Measurements from ENCODE around the gene GPR179. TPM values are rescaled to one million over a fixed set of nuclear protein-coding genes. Genes with fewer than 3 reads are reported as not detected.

The GPR179 gene
- total RNA-seq, 4 donors from 2014 or later, result 0.21 to 0.78 (median 0.44) TPM; not detected in 1

DNA sequence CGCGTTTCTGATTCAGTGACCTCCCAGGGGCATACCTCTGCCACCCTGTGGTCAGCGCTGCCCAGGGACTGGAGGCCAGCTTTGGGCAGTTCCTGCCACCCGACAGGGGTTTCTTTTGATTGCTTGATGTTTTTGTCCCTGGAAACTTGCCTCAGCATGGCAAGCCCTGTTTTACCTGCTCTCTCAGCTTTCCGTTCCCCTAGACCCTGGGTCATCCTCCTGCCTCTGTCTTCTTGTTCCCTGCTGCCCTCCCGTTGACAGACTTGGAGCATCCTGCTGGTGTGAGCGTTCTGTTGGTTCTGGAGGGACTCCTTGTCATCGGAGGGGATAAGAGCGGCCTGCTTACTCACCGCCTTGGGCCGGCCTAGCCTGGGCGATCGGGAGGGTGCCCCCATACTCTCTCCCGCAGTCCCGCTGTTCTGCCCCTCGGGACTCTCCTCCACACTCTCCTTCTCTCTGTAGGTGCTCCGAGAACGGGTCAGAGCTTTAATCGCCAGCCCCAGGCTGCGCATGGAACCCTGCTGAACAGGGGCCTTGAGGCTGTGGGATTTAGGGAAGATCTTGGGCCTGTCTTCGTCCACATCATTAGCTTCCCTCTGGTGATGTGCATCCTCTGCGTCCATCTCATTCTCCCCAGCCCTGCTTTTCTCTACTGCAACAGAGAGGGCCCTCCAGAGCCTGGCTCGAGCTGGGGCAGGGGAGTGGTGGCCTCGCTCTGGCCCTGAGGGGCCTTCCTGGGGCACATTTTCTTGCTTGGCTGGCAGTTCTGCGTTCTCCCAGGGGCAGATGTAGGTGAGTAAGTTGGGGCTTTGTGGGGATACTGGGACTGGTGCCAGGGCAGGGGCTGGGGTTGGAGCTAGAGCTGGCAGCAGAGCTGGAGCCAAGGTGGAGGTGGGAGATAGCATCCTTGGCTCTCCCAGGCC lies 13.7 kb downstream of the GPR179 start:
- no peak for DNase-seq (ENCODE audit: low spot score in 2 of 2)
- Histone ChIP-seq H3K27ac (no peak overlapping the region), H3K4me1 (peaks cover 0 to 36% (median 17%) of the 10 kb centered on the region in 4 donors), H3K36me3 (peaks cover 0 to 5% (median 0%) of the 10 kb centered on the region in 3 donors), H3K27me3 (peaks cover 0 to 7% of the 10 kb centered on the region in 2 donors), H3K4me3 (no peak overlapping the region), H3K9me3 (no peaks in the 10 kb centered on the region)
- TF ChIP-seq EP300 (IDR thresholded peaks at IDR 0.05) (no peak), POLR2A (IDR thresholded peaks at IDR 0.05) (no peak)
- TF ChIP-seq, protein P1, sequence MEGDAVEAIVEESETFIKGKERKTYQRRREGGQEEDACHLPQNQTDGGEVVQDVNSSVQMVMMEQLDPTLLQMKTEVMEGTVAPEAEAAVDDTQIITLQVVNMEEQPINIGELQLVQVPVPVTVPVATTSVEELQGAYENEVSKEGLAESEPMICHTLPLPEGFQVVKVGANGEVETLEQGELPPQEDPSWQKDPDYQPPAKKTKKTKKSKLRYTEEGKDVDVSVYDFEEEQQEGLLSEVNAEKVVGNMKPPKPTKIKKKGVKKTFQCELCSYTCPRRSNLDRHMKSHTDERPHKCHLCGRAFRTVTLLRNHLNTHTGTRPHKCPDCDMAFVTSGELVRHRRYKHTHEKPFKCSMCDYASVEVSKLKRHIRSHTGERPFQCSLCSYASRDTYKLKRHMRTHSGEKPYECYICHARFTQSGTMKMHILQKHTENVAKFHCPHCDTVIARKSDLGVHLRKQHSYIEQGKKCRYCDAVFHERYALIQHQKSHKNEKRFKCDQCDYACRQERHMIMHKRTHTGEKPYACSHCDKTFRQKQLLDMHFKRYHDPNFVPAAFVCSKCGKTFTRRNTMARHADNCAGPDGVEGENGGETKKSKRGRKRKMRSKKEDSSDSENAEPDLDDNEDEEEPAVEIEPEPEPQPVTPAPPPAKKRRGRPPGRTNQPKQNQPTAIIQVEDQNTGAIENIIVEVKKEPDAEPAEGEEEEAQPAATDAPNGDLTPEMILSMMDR (IDR thresholded peaks at IDR 0.05), result no peak
- 83 to 86% methylated on average over 22 to 25 of the region's 25 CpGs for WGBS, 2 donors

DNA sequence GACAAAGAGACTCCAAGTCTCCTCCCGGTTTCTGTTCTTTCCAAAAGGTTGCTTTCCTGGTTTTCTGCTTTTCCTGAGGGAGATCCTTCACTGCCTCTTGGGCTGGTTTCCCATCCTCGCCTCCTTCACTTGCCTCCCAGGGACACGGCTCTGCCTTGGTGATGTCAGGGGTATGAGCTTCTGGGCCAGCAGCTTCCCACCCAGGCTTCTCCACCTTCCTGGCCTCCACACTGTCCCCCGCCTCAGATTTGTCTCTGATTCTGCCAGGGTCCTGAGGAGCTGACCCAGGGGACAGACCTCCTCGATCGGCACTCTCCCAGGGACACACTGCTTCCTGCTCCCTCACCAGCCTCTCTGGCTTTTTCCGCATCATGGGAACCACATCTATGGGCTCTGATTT lies 14.5 kb downstream of the GPR179 start:
- H3K27ac ChIP-seq, result no peak overlapping the region
- H3K9me3 ChIP-seq, result no peaks in the 10 kb centered on the region
- peaks cover 0 to 44% (median 18%) of the 10 kb centered on the region in 4 donors for H3K4me1 ChIP-seq
- 73 to 80% methylated on average over 7 of the region's 7 CpGs for WGBS, 2 donors
- peaks cover 0 to 7% of the 10 kb centered on the region in 2 donors for H3K27me3 ChIP-seq
- no peak overlapping the region for H3K4me3 ChIP-seq
- TF ChIP-seq EP300 (IDR thresholded peaks at IDR 0.05), result no peak
- TF ChIP-seq, protein P1 (IDR thresholded peaks at IDR 0.05), result no peak
- no peak for TF ChIP-seq POLR2A (IDR thresholded peaks at IDR 0.05)
- H3K36me3 ChIP-seq, result peaks cover 0 to 5% (median 0%) of the 10 kb centered on the region in 3 donors
- no peak for DNase-seq (ENCODE audit: low spot score in 2 of 2)

DNA sequence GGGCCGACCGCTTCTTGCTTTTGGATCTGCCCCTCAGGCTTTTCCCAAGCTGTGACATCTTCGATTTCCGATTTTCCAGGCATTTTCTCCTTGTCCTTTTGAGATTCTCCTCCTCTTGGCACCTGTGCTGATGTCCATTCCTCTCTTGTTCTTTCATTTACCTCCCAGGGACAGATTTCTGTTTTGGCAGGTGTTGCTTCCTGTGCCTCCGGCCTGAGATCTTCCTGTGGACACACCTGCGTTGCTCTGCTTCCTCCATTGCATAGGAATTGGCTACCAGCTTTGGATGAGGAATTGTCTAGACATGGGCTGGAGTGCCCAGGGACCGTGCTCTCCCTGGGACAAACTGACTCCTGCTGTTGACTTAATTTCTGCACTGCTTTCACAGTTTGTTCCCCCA lies 15.1 kb downstream of the GPR179 start:
- Histone ChIP-seq H3K9me3 (no peaks in the 10 kb centered on the region), H3K4me1 (peaks cover 0 to 50% (median 22%) of the 10 kb centered on the region in 4 donors), H3K27me3 (peaks cover 0 to 7% of the 10 kb centered on the region in 2 donors), H3K36me3 (peaks cover 0 to 8% (median 0%) of the 10 kb centered on the region in 3 donors), H3K4me3 (no peak overlapping the region), H3K27ac (peak overlapping the region in 2 of 4 donors; percentile 78 to 90)
- TF ChIP-seq, protein P1 (IDR thresholded peaks at IDR 0.05), result no peak
- TF ChIP-seq POLR2A (IDR thresholded peaks at IDR 0.05) (no peak), EP300 (IDR thresholded peaks at IDR 0.05) (no peak)
- WGBS, 2 donors, result 71 to 74% methylated on average over 7 of the region's 7 CpGs
- DNase-seq (ENCODE audit: low spot score in 2 of 2), result no peak

DNA sequence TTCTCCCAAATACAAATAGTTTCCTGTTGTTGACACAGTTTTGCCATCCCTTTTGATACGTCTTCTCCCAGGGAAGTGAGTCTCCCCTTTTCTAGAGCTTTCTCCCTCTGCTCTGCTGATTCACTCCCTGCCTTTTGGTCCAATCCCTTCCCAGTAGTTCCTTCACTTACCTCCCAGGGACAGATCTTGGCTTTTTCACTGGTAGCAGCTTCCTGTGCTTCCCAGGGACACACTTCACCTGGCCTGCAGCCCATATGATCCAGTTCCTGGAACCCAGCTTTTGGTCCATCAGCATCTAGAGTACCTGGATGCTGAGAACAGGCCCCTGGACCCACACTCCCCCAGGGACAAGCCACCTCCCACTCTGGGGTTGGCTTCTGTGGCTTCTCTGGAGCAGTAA lies 15.8 kb downstream of the GPR179 start:
- no peaks in the 10 kb centered on the region for H3K9me3 ChIP-seq
- 36 to 47% methylated on average over 1 of the region's 1 CpG for WGBS, 2 donors
- no peak for DNase-seq (ENCODE audit: low spot score in 2 of 2)
- H3K36me3 ChIP-seq, result peaks cover 0 to 15% (median 0%) of the 10 kb centered on the region in 3 donors
- H3K27ac ChIP-seq, result peak overlapping the region in 3 of 4 donors; percentile 45 to 90 (median 78)
- peaks cover 0 to 51% (median 22%) of the 10 kb centered on the region in 4 donors for H3K4me1 ChIP-seq
- peaks cover 0 to 7% of the 10 kb centered on the region in 2 donors for H3K27me3 ChIP-seq
- TF ChIP-seq, protein P1 (IDR thresholded peaks at IDR 0.05), result no peak
- TF ChIP-seq EP300 (IDR thresholded peaks at IDR 0.05), result no peak
- TF ChIP-seq POLR2A (IDR thresholded peaks at IDR 0.05), result no peak
- no peak overlapping the region for H3K4me3 ChIP-seq
